Activated T-cell treated with anti-CD3 and anti-CD28 coated beads for 48 hours (primary cell): ENCODE data around the gene PLEKHH1.

Experiments used
- DNase-seq: peaks from one replicate; pipeline ENCODE4 v3.0.0-alpha.2; 2020; ENCODE audit warnings: low read depth

PLEKHH1 gene

GRCh38 chr14:67630186-67630585 is 97.1 kb downstream of the PLEKHH1 start:
- DNase-seq = no peak

- no peak for DNase-seq
Observed at GRCh38 chr14:67630938-67631337, 97.8 kb downstream of the PLEKHH1 start.

GRCh38 chr14:67633451-67634147 is 100.5 kb downstream of the PLEKHH1 start:
- no peak for DNase-seq

- DNase-seq = no peak
Observed at GRCh38 chr14:67636361-67636919, 103.3 kb downstream of the PLEKHH1 start.

GRCh38 chr14:67638642-67639041 is 105.6 kb downstream of the PLEKHH1 start:
- no peak for DNase-seq
